Skin of body (tissue), 2 donors: ENCODE data around the gene PDIA5. TPM values are rescaled to one million over a fixed set of nuclear protein-coding genes. Genes with fewer than 3 reads are reported as not detected.
A peak's percentile ranks its signal among the peaks of the same experiment; 100 is the strongest.

ENCODE experiments used
- DNase-seq: peaks from one replicate; lab custom pipeline; 2025; lab: John Stamatoyannopoulos, UW
- total RNA-seq: library from RNA; depleted of rRNA; stranded (reverse); fragments of >200 nt; gene quantifications from one replicate; pipeline ENCODE4 v1.2.3, GENCODE V29; 2014

Gene PDIA5
- total RNA-seq = 17.9 TPM

GRCh38 chr3:123066896-123067688, at the start of gene PDIA5:
Gene PDIA5 (plus strand): TSS chr3:123067025. CDS start chr3:123067165, 140 bp downstream.
- DNase-seq = peak; percentile 58

- no peak for DNase-seq
Measured at GRCh38 chr3:123018683-123019082, 48.1 kb upstream of the PDIA5 start.

- no peak for DNase-seq
Measured at GRCh38 chr3:123019161-123019560, 47.7 kb upstream of the PDIA5 start.

DNA sequence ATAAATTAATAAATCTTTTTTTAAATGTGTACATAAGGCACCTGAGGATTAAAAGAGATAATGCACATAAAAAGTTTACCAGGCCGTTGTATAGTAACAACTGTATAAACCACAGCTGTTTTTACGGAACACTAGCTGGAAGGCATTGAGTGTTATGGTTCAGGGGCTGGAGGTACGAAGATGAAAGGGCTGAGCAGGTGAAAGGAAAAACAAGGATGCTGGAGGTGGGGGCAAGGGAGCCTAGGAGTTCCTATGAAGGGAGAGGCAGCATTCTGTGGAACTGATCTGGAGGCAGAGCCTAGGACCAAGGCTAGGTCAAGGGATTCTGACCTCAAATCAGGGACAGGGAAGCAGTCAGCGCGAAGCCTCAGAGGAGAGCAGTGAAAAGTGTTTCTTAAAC, 47.2 kb upstream of the PDIA5 start:
- DNase-seq = no peak

DNA sequence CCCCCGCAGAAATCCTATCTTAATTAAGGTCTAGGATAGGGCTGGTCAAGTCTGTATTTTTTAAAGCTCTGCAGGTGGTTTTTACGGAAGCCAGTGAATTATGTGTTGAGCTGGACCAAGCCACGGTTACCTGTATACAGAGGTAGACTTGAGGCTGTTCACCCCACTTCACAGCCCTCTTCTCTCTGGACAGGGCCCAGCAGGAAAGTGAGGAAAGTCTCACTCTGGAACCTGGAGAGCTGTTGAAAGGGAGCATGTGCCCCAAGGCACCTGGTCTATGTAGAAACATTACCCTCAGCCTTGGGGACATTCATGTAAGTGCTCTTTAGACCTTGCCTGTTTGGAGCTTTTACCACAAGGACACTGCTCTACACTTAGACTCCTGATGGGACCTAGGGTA, 46.1 kb upstream of the PDIA5 start:
- no peak for DNase-seq

- DNase-seq = no peak
Measured at GRCh38 chr3:123021388-123021787, 45.4 kb upstream of the PDIA5 start.

GRCh38 chr3:123021996-123022510, 44.8 kb upstream of the PDIA5 start:
- no peak for DNase-seq

GRCh38 chr3:123024056-123024455, 42.8 kb upstream of the PDIA5 start:
- no peak for DNase-seq

GRCh38 chr3:123025642-123026521, 40.9 kb upstream of the PDIA5 start:
- DNase-seq = no peak

DNA sequence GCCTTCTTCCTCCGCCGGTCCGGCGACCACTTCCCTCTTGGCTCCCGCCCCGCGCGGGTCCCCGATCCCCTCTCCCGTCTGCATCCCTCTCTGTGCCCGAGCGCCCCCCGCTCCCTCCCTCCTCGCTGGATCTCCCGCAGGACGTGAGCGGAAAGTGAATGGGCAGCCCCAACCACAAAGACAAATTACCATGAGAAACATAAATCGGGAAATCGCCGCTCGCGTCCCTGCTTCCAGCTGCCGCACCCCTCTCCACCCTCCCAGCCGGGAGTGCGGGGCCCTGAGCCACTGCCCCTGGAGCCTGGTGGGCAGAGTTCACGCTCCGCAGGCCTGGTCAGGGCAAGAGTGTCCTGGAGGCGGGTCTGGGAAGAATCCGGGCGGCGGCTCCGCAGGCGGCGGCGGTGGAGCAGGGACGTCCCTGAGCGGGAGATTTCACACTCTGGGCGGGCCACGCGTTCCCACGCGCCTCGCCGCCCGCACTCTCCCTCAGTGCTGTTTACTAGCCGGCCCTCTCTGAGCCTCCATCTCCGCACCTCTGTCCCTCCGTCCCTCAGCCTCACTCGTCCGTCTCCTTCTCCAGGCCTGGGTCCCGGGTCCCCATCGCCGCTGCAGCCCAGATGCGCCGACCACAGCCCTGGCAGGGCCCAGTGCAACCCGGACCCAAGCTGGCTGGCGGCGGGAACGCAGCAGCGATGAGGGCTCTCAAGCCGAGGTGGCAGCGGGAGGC, 40.1 kb upstream of the PDIA5 start:
- DNase-seq = no peak

DNA sequence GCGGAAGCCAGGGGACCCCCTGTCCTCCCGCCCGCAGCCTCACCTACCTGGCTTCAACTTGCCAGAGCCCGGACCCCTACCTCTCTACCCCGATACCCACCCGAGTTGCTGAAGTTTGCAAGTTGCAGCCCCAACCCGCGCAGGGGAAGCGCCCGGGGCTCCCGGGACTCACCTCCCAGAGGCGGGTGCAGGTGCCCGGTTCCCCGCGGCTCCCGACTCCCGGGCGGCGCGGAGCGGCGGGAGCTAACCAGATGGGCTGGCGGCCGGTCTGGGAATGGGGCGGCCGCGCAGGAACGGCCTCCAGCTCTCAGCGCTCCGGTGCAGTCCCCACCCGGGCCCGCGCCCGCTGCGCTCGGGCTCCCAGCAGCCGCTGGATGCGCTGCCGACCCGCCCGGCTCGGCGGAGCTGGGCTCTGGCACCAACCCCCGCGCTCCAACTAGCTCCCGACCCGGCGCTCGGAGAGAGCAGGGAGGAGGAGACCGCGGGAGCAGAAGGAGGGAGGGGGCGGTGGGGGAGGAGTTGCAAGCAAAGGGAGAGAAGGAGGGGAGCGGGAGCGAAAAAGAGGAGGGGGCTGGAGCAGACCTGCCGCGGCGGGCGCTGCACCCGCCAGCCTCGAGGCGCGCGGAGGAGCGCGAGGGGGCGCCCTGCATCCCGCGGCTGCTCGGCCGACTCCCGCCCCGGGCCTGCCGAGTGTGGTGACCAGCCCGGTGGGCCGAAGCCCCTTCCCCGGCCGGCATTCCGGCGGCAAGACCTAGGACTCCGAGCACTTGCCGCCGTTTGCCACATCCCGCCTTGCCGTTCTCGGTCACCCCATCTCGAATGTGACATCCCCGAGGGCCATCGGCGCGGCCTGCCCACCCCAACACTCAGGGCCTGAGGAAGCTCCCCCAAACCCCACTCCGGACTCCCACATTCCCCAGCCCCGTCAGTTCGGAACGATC, 39.3 kb upstream of the PDIA5 start, which contains the start of gene SEMA5B:
Gene SEMA5B (minus strand): TSS at position 472 of the 941 bp plus-strand sequence. CDS start 66,500 bp downstream, outside the sequence.
- peak; percentile 36 for DNase-seq

- peak; percentile 69 for DNase-seq
Measured at GRCh38 chr3:123028233-123028828, 38.5 kb upstream of the PDIA5 start.

GRCh38 chr3:123031051-123031450, 35.8 kb upstream of the PDIA5 start:
- DNase-seq = no peak

GRCh38 chr3:123032057-123032456, 34.8 kb upstream of the PDIA5 start:
- DNase-seq = no peak

DNA sequence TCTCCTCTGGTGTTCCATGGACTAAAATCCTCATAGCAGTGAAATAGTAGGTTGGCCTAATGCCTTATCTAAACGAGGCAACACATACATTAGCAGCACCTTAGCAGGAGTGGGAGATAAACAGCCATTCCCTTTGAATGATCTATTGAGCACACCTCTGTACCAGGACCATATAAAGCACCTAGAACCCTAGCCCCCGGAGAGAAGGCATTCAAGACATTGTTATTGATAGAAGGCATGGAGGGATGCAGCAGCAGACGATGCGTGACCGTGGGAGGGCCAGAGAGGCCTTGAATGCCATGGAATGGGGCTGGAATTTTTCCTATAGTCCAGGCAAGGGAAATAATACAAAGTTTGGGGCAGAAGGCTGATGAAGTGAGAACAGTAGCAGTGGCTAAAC, 32.7 kb upstream of the PDIA5 start:
- no peak for DNase-seq

DNA sequence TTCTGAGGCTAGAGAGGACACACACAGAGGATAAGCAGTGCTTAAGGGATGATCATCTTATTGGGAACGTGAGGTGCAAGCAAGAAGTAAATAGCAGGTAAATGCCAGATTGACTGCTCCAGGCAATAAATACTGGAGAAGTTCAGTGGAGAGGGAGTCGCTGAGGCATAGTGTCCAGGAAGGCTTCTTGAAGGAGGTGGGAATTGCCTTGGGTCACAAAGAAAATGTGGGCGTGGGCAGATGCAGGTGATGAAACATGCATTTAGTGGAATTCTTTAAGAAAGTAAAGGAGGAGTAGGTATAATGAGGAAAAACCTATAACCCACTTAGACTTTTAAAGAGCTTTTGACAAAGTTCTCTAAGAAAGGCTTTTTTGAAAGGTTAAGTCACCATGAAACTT, 31.8 kb upstream of the PDIA5 start:
- DNase-seq = no peak

GRCh38 chr3:123036352-123037014, 30.3 kb upstream of the PDIA5 start:
- peak; percentile 4 for DNase-seq

DNA sequence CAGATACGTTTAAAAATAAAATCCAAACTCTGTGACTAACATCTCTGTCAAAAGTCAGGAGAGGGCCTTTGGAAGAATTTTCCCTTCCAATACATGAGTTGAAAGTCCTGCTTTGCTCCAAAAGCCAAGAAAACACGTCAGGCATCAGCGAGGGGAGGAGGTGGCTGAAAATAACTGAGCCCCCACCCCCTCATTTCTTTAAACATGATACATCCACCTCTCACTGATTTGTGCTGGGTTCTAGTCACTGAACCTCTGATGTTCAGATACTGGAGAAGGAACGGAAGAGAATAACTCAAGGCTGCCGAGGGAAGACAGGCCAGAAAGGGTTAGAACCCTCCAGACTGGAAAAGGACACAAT, 29.8 kb upstream of the PDIA5 start:
- DNase-seq = no peak

DNA sequence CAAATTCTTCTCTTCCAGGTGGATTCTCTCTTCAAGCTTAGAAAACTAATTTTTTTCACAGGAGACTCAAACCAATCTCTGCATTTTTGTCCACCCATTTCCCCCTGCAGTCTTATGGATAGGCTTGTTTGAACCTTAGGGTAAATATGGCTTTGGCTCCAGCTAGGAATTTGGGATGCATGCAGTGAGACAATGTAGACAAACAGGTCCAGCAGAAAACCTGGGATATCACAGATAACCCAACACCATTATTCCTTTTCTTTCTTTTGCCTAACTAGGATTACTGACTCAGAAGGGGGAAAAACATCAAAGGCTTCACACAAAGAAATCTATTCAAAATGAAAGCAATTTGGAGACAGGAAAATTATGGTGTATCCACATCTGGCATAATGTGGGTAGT, 28.1 kb upstream of the PDIA5 start:
- no peak for DNase-seq
